SK-N-SH treated with all-trans-retinoic acid at 6 μM for 48 hours (cell line): Measurements from ENCODE around the gene UGT1A6.

Source experiments
- BACH2 ChIP-seq: fragments of 250-450 bp; sonication (Bioruptor Pico); IDR thresholded peaks from 2 replicates; pipeline ENCODE4 v1.9.0; 2021; ENCODE audit warnings: mild to moderate bottlenecking, borderline replicate concordance
- CSDC2 ChIP-seq: fragments of 250-450 bp; sonication (Bioruptor Pico); IDR thresholded peaks from 2 replicates; pipeline ENCODE4 v1.5.0; 2020; ENCODE audit warnings: mild to moderate bottlenecking, moderate library complexity
- ESRRG ChIP-seq: fragments of 250-450 bp; sonication (Bioruptor Pico); IDR thresholded peaks from 2 replicates; pipeline ENCODE4 v1.6.1; 2021; ENCODE audit warnings: mild to moderate bottlenecking
- PATZ1 ChIP-seq: fragments of 250-450 bp; sonication (Bioruptor Pico); IDR thresholded peaks from 2 replicates; pipeline ENCODE4 v1.8.0; 2020; ENCODE audit warnings: mild to moderate bottlenecking, moderate library complexity, borderline replicate concordance
- PPARA ChIP-seq: fragments of 250-450 bp; sonication (Bioruptor Pico); IDR thresholded peaks from 2 replicates; pipeline ENCODE4 v1.5.0; 2020; ENCODE audit warnings: mild to moderate bottlenecking, borderline replicate concordance
- RARB ChIP-seq: fragments of 250-450 bp; sonication (Bioruptor Pico); IDR thresholded peaks from 2 replicates; pipeline ENCODE4 v1.8.0; 2021; ENCODE audit warnings: mild to moderate bottlenecking, moderate library complexity
- ZC3H10 ChIP-seq: fragments of 250-450 bp; sonication (Bioruptor Pico); IDR thresholded peaks from 2 replicates; pipeline ENCODE4 v1.5.1; 2021; ENCODE audit warnings: mild to moderate bottlenecking, moderate library complexity
- ZFP3 ChIP-seq: fragments of 250-450 bp; sonication (Bioruptor Pico); IDR thresholded peaks from 2 replicates; pipeline ENCODE4 v1.5.0; 2020; ENCODE audit warnings: mild to moderate bottlenecking, moderate library complexity

- TF ChIP-seq ZC3H10 (CRISPR knock-in tag) (no peak), RARB (CRISPR knock-in tag) (no peak), PATZ1 (no peak), BACH2 (no peak), CSDC2 (CRISPR knock-in tag) (no peak), PPARA (no peak), ESRRG (CRISPR knock-in tag) (no peak), ZFP3 (CRISPR knock-in tag) (no peak)
These were observed 65.5 kb downstream of the UGT1A6 start for GRCh38 chr2:233758141-233758540.
